HG03442 (cell line): ENCODE measurements around the gene ADGRV1.
"Not testable (repeated sequence)": the region's sequence is repeated elsewhere in the genome, so short reads cannot be mapped to it uniquely, and the experiment has no call there.

ENCODE experiments used
- ATAC-seq: cut with Tn5 transposase; IDR thresholded peaks from one replicate; pipeline ENCODE4 v1.9.1; 2021; ENCODE audit warnings: mild to moderate bottlenecking, moderate library complexity; ENCODE audit not compliant: unreplicated experiment

ADGRV1 gene

DNA sequence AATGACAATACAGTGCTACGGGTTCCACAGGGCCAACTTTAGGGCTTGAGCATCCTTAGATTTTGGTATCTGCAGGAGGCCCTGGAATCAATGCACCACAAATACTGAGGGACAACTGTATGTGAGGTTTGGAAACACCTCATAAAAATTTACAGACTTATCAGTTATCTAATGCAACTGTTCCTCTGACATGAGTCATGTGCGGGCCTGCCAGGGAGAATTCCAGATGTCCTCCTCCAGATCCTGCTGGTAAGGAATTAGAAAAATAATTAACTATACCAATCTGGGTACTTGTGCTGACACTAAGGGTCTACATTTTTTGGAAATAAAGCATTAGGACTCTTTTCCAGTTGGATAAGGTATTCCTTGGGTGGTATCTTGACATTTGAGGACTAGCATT is 491.2 kb downstream of the ADGRV1 start:
- ATAC-seq, result no peak

- ATAC-seq, result not testable (repeated sequence)
These were observed 493.8 kb downstream of the ADGRV1 start for GRCh38 chr5:91052411-91052810.

DNA sequence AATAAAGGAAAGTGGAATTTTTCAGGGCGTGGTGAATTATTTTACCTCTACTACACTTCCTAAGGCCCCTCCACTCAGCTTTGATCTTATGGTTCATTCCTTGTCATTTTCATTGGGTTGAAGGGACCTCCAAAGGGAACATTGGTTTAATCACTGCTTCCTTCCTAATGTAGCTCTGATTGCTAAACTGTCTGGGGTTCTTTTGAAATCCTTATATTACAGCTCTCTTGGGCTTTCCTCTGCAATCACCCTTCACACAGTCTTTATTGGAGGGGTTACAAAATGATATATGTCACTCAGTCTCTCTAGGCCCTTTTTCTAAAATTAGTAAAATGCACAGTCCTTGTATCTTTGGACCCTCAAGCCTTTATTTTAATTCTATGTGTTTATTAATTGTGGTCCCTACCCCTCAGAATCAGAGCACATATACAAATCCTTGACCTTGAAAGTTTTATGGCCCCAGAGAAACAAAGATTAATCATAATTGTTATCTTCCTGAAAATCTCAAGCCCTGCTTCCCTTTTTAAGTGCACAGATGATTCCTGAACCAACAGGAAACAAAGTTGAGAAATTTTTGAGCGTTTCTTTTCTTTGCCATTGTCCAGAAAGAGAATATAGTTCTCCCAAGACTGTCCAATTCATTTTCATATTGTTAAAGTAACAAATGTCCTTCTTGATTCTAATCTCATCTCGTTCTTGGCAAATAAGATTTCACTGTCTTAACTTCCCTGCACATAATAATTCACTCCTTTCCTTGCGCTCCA is 494.6 kb downstream of the ADGRV1 start:
- ATAC-seq, result no peak

GRCh38 chr5:91053741-91054025 is 495.1 kb downstream of the ADGRV1 start:
- no peak for ATAC-seq

DNA sequence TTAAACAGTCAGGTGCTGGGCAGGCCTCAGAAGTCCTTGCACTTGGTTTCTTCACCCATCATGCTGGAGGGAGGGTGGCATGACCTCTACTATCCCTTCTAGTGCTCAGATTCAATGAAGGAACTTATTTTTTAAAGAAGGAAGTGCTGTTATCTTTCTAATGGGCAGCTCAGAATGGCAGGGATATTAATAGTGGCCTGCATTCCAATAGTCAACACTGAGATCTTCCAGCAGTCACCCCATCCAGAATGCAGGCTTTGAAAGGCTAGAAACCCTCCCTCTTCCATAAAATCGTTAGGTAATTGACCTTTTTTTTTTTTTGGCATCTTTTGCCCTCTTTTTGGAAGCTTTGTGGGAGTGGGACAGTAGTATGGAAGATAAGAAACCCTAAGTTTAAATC is 499.6 kb downstream of the ADGRV1 start:
- ATAC-seq, result no peak

DNA sequence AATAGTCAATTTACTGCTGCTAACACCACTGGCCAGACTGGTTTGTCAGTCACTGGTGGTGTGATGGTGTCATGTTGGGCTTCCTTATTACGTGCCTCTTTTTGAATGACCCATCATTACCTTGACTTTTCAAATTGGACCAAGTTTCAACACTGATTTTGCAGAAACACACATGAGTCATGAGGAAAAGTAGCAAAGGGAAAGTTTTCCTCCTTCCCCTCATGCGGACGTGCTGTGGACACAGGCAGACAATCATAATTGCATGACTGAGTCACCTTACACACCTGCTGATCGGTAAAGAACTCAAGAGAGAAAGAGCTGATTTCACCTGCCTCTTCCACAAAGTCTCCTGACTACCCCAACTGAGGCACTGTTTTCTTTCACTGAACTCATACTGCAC is 500.0 kb downstream of the ADGRV1 start:
- no peak for ATAC-seq

GRCh38 chr5:91059409-91059808 is 500.8 kb downstream of the ADGRV1 start:
- peak; percentile 92 for ATAC-seq

- no peak for ATAC-seq
These were observed 502.5 kb downstream of the ADGRV1 start for GRCh38 chr5:91061094-91061493.

GRCh38 chr5:91061946-91062562 is 503.5 kb downstream of the ADGRV1 start:
- ATAC-seq, result no peak

GRCh38 chr5:91063098-91063690 is 504.6 kb downstream of the ADGRV1 start:
- ATAC-seq, result not testable (repeated sequence)

GRCh38 chr5:91065496-91065895 is 506.9 kb downstream of the ADGRV1 start:
- ATAC-seq, result no peak

DNA sequence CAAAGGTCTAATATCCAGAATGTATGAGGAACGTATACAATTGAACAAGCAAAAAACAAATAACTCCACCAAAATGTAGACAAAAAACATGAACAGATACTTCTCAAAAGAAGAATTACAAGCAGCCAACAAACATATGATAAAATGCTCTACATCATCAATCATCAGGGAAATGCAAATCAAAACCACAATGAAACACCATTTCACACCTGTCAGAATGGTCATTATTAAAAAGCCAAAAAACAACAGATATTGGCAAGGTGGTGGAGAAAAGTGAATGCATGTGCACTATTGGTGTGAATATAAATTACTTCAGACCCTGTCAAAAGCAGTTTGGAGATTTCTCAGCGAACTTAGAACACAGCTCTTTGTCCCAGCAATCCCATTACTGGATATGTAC is 510.8 kb downstream of the ADGRV1 start:
- ATAC-seq, result no peak

GRCh38 chr5:91070761-91071550 is 512.4 kb downstream of the ADGRV1 start:
- no peak for ATAC-seq

- ATAC-seq, result no peak
These were observed 514.3 kb downstream of the ADGRV1 start for GRCh38 chr5:91072881-91073280.

GRCh38 chr5:91074615-91075014 is 516.0 kb downstream of the ADGRV1 start:
- ATAC-seq, result peak; percentile 52

- no peak for ATAC-seq
These were observed 517.5 kb downstream of the ADGRV1 start for GRCh38 chr5:91076138-91076537.

GRCh38 chr5:91077623-91078022 is 519.0 kb downstream of the ADGRV1 start:
- ATAC-seq, result no peak

- peak; percentile 32 for ATAC-seq
These were observed 520.4 kb downstream of the ADGRV1 start for GRCh38 chr5:91079037-91079436.

DNA sequence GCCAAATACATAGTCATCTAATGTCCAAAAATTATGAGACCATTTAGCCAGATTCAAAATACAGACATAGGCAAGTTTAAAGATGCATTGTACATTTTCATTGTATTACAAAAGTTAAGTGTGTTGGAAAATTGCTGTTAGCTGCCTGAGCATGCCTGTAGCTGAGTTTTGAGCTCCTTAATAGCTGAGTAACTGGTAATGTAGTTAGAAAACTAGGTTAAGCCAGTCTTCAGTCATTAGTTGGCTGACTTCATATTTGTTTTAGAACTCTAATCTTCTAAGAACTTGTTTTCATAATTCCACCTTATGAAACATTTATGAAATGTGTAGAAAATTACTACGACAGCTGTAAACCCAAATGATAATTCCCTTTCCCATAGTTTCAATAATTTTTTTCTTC is 531.2 kb downstream of the ADGRV1 start:
- ATAC-seq, result no peak

- no peak for ATAC-seq
These were observed 532.4 kb downstream of the ADGRV1 start for GRCh38 chr5:91090995-91091394.

GRCh38 chr5:91091471-91092234 is 533.1 kb downstream of the ADGRV1 start:
- no peak for ATAC-seq
